HG02938 (cell line): ENCODE results near the gene G6PD.

Experiments
- ATAC-seq: cut with Tn5 transposase; IDR thresholded peaks from one replicate; pipeline ENCODE4 v1.9.1; 2021; ENCODE audit warnings: mild to moderate bottlenecking, moderate library complexity; ENCODE audit not compliant: unreplicated experiment

Gene G6PD

GRCh38 chrX:154488336-154489075, 58.1 kb downstream of the G6PD start:
- no peak for ATAC-seq

GRCh38 chrX:154487518-154488290, 58.9 kb downstream of the G6PD start:
- no peak for ATAC-seq

- ATAC-seq = no peak
Observed at GRCh38 chrX:154486396-154487207, 60.0 kb downstream of the G6PD start, which contains the start of gene UBL4A. UBL4A (minus strand) TSS chrX:154486615; CDS start chrX:154486584, 31 bp downstream.

- ATAC-seq = no peak
Observed at GRCh38 chrX:154486052-154486395, 60.6 kb downstream of the G6PD start.

GRCh38 chrX:154485150-154486051, 61.2 kb downstream of the G6PD start:
- ATAC-seq = no peak

- no peak for ATAC-seq
Observed at GRCh38 chrX:154484255-154485149, 62.1 kb downstream of the G6PD start.

- no peak for ATAC-seq
Observed at GRCh38 chrX:154483325-154483724, 63.3 kb downstream of the G6PD start.

- ATAC-seq = no peak
Observed at GRCh38 chrX:154482786-154483185, 63.9 kb downstream of the G6PD start.

GRCh38 chrX:154481911-154482601, 64.6 kb downstream of the G6PD start:
- ATAC-seq = no peak
